Measurements from ENCODE around the gene SERPINA6. TPM values are rescaled to one million over a fixed set of nuclear protein-coding genes. Genes with fewer than 3 reads are reported as not detected.

The SERPINA6 gene
- total RNA-seq, 4 donors from 2014 or later = not detected

DNA sequence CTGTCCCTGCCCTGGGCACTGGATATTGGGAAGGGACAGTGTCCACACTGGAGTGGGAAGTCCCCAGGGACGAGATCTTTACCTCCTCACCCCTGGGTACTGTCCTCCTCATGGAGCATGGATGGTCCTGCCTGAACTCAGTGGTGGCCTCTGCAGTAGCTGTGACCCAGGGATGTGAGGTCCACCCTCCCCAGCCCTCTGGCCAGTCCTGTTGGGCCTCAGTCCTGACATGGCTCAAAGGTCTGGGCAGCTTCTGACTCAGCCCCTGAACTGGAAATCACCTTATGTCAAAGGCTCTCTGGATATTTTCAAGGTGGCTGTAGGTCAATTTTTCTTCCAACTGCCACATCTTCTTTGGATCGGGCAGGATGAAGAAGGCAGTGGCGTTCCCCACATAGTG, 40.9 kb upstream of the SERPINA6 start:
- peaks cover 7% of the 10 kb centered on the region for H3K27me3 ChIP-seq
- no peak overlapping the region for H3K27ac ChIP-seq
- no peak for ATAC-seq
- H3K9me3 ChIP-seq = no peaks in the 10 kb centered on the region
- no peaks in the 10 kb centered on the region for H3K36me3 ChIP-seq
- no peaks in the 10 kb centered on the region for H3K4me1 ChIP-seq
- TF ChIP-seq EP300 (IDR thresholded peaks at IDR 0.05) = no peak
- 60% methylated on average over 2 of the region's 3 CpGs; no CpG with 5 or more reads in 1 of the 2 donors for WGBS, 2 donors (ENCODE audit: low coverage in 1 of 2)
- H3K4me3 ChIP-seq = no peak overlapping the region

DNA sequence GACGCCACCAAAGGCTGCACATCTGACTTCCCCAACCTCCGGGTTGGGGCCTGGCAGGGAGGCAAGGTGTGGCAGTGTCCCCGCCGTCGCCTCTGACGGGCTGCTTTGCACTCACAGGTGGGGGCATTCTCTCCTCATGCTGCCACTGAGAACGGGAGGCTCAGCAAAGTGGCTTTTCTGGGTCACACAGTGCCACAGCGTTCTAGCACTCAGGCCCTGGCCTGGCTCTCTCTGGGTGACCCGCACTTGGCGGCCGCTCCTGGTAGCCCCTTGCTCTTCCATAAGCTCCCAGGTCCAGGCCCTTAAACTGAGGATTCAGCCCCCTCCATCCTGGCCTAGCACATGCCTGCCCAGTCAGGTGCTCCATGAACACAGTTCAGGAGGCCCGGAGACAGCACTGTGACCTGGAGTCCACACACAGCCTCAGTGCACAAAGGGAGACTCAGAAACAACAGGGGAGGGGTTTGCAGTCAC, 40.1 kb upstream of the SERPINA6 start:
- TF ChIP-seq EP300 (IDR thresholded peaks at IDR 0.05) (no peak), POLR2A (IDR thresholded peaks at IDR 0.05) (no peak), POLR2AphosphoS5 (IDR thresholded peaks at IDR 0.05) (no peak)
- TF ChIP-seq, protein P1, sequence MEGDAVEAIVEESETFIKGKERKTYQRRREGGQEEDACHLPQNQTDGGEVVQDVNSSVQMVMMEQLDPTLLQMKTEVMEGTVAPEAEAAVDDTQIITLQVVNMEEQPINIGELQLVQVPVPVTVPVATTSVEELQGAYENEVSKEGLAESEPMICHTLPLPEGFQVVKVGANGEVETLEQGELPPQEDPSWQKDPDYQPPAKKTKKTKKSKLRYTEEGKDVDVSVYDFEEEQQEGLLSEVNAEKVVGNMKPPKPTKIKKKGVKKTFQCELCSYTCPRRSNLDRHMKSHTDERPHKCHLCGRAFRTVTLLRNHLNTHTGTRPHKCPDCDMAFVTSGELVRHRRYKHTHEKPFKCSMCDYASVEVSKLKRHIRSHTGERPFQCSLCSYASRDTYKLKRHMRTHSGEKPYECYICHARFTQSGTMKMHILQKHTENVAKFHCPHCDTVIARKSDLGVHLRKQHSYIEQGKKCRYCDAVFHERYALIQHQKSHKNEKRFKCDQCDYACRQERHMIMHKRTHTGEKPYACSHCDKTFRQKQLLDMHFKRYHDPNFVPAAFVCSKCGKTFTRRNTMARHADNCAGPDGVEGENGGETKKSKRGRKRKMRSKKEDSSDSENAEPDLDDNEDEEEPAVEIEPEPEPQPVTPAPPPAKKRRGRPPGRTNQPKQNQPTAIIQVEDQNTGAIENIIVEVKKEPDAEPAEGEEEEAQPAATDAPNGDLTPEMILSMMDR (IDR thresholded peaks at IDR 0.05) = no peak
- no peak overlapping the region for H3K27ac ChIP-seq
- H3K4me1 ChIP-seq = no peaks in the 10 kb centered on the region
- no peak for ATAC-seq
- WGBS, 2 donors (ENCODE audit: low coverage in 1 of 2) = no CpG with 5 or more reads among the region's 12 CpGs
- H3K36me3 ChIP-seq = no peaks in the 10 kb centered on the region
- no peaks in the 10 kb centered on the region for H3K9me3 ChIP-seq
- no peak overlapping the region for H3K4me3 ChIP-seq
- peaks cover 7% of the 10 kb centered on the region for H3K27me3 ChIP-seq

DNA sequence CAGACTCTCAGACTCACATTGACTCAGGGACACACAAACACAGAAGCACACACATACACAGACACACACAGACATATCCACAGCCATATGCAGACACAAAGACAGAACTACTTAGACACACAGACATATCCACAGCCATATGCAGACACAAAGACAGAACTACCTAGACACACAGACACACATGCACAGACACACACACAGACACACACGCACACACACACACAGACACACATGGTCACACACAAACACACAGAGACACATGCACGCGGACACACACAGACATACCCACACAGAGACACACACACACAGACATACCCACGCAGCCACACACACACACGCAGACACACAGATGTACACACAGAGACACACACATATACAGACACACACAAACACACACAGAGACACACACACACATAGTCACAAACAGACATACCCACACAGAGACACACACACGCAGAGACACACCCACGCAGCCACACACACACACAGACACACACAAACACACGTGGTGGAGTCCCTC, 39.5 kb upstream of the SERPINA6 start:
- 90% methylated on average over 2 of the region's 8 CpGs; no CpG with 5 or more reads in 1 of the 2 donors for WGBS, 2 donors (ENCODE audit: low coverage in 1 of 2)
- H3K4me1 ChIP-seq = no peaks in the 10 kb centered on the region
- no peak overlapping the region for H3K27ac ChIP-seq
- H3K9me3 ChIP-seq = no peaks in the 10 kb centered on the region
- H3K4me3 ChIP-seq = no peak overlapping the region
- no peaks in the 10 kb centered on the region for H3K36me3 ChIP-seq
- TF ChIP-seq POLR2A (IDR thresholded peaks at IDR 0.05) (no peak), POLR2AphosphoS5 (IDR thresholded peaks at IDR 0.05) (no peak), EP300 (IDR thresholded peaks at IDR 0.05) (no peak)
- TF ChIP-seq, protein P1 (IDR thresholded peaks at IDR 0.05) = no peak
- ATAC-seq = no peak
- H3K27me3 ChIP-seq = peaks cover 7% of the 10 kb centered on the region

DNA sequence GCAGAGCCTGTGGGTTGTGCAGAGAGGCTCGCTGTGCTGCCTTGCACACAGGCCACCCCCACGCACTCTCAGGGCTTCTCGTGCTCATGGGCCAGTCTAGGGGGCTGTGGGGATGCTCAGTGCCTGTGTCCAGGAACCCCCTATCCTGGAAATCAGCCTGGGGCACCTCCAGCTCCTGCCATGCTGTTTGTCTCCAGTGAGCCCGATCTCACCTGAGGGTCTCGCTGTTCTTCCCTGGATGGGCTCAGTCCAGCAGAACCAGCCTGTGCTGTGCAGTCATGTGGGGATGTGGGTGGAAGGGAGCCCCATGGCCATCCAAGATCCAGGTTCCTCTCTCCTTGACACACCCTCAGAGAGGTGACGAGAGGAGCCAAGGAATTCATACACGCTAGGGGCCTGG, 38.5 kb upstream of the SERPINA6 start:
- no CpG with 5 or more reads among the region's 7 CpGs for WGBS, 2 donors (ENCODE audit: low coverage in 1 of 2)
- Histone ChIP-seq H3K4me3 (no peak overlapping the region), H3K36me3 (no peaks in the 10 kb centered on the region), H3K9me3 (no peaks in the 10 kb centered on the region), H3K27me3 (peaks cover 7% of the 10 kb centered on the region), H3K27ac (no peak overlapping the region), H3K4me1 (no peaks in the 10 kb centered on the region)
- TF ChIP-seq, protein P1 (IDR thresholded peaks at IDR 0.05) = no peak
- no peak for TF ChIP-seq POLR2AphosphoS5 (IDR thresholded peaks at IDR 0.05)
- no peak for ATAC-seq

DNA sequence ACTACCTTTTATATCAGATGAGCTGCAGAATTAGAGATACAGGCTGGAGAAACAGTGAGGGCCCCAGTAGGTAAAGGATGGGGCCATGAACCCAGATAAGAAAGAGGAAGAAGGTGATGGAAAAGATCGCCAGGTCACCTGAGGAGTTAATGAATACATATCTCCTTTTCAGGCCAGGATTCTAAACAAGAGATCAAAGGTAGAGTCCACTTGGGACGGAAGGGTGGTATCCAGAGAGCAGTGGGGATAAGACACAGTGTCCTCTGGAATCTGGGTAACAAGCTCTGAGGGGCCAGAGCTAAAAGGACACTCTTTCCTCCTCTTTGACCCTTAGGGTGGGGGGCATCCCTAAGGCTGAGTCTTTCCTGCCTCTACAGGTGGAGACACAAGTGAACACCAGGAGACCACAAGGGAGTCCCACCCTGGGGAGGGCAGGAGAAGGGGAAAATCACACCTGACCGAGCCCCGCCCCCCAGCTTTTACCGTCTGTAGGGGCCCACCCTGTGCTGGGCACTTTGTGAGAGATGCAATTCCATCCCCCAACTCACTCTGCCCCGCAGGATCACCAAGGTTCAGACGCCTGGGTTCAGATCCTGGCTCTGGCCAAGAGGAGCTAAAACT, 37.9 kb upstream of the SERPINA6 start:
- no peak for ATAC-seq
- Histone ChIP-seq H3K4me3 (no peak overlapping the region), H3K27me3 (peaks cover 7% of the 10 kb centered on the region), H3K4me1 (no peaks in the 10 kb centered on the region), H3K27ac (no peak overlapping the region), H3K36me3 (no peaks in the 10 kb centered on the region), H3K9me3 (no peaks in the 10 kb centered on the region)
- WGBS, 2 donors (ENCODE audit: low coverage in 1 of 2) = 42 to 100% methylated on average over 1 to 2 of the region's 7 CpGs
- TF ChIP-seq POLR2AphosphoS5 (IDR thresholded peaks at IDR 0.05) (no peak), POLR2A (IDR thresholded peaks at IDR 0.05) (no peak), EP300 (IDR thresholded peaks at IDR 0.05) (no peak)
- TF ChIP-seq, protein P1 (IDR thresholded peaks at IDR 0.05) = no peak
